ENCODE data around the gene AP2A2. TPM values are rescaled to one million over a fixed set of nuclear protein-coding genes. Genes with fewer than 3 reads are reported as not detected.
A peak's percentile ranks its signal among the peaks of the same experiment; 100 is the strongest.

The AP2A2 gene
- total and polyA plus RNA-seq, 8 donors: 40.0 to 60.2 (median 50.6) TPM

DNA sequence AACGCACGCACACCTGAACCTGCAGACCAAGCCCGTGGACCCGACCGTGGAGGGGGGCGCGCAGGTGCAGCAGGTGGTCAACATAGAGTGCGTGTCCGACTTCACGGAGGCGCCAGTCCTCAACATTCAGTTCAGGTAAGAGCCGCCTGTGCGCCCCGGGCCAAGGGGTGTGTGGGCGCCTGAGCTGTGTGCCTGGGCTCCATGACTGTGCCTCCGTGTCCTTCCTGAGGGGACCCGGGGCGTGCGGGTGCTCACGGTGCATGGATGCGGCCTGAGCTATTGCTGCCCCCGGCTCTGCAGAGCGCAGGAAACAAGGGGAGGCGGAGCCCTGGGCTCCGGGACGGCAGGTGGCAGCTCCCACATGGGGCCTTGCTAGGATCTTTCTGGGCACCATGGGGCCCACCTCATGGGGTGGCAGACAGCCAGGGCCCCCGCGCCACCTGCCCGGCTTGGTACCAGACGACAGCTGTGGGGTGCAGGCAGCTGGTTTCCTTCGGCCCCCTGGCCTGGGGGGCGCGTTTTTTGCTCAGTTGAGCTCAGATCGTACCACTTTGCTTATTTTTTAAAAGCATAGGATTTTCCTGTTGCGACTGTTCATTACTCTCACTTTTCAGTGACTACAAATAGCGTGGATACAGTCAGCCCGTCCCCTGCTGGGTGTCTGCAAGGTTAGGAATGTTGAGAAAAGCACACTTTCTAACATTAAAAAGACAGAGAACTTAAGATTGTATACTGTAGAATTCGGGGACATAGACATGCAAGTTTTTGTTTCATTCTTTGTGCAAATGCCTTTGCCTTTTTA, 82.5 kb downstream of the AP2A2 start:
- H3K27me3 ChIP-seq: no peaks in the 10 kb centered on the region
- WGBS, 2 donors: 81 to 94% methylated on average over 36 to 38 of the region's 38 CpGs

DNA sequence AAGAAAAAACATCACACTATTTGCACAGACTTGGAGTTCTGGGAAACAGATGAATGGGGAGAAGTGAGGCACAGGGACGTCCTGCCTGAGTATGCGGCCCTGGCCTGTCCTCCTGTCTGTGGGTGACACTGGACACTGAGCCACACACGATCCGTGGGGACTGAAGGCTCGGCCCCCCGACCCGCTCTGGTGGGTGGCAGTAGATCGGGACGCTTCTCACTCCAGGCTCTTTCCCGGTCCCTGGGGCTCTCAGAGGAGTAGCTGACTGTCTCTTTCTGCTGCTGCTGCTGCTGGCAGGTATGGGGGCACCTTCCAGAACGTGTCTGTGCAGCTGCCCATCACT, 83.1 kb downstream of the AP2A2 start:
- ATAC-seq (no peak), FAIRE-seq (no peak), DNase-seq (peak in 1 of 6 donors; percentile 51)
- WGBS, 2 donors: 91 to 92% methylated on average over 11 of the region's 11 CpGs
- Histone ChIP-seq H3K9me3 (no peaks in the 10 kb centered on the region), H3K27me3 (no peaks in the 10 kb centered on the region), H3K27ac (no peak overlapping the region), H3K4me3 (no peak overlapping the region), H3K4me1 (peaks cover 23 to 30% (median 24%) of the 10 kb centered on the region in 3 donors), H3K36me3 (peaks cover 3 to 26% (median 4%) of the 10 kb centered on the region in 3 donors)
- intact Hi-C loops (cut with DNase I): no loop called here
- TF ChIP-seq, protein P1, sequence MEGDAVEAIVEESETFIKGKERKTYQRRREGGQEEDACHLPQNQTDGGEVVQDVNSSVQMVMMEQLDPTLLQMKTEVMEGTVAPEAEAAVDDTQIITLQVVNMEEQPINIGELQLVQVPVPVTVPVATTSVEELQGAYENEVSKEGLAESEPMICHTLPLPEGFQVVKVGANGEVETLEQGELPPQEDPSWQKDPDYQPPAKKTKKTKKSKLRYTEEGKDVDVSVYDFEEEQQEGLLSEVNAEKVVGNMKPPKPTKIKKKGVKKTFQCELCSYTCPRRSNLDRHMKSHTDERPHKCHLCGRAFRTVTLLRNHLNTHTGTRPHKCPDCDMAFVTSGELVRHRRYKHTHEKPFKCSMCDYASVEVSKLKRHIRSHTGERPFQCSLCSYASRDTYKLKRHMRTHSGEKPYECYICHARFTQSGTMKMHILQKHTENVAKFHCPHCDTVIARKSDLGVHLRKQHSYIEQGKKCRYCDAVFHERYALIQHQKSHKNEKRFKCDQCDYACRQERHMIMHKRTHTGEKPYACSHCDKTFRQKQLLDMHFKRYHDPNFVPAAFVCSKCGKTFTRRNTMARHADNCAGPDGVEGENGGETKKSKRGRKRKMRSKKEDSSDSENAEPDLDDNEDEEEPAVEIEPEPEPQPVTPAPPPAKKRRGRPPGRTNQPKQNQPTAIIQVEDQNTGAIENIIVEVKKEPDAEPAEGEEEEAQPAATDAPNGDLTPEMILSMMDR (IDR thresholded peaks at IDR 0.05): no peak

More for the DNA sequence above, 82.5 kb downstream of the AP2A2 start:
- ATAC-seq (no peak), DNase-seq (peak in 1 of 6 donors; percentile 68), FAIRE-seq (no peak)
- H3K4me3 ChIP-seq: no peak overlapping the region
- peaks cover 23 to 30% (median 24%) of the 10 kb centered on the region in 3 donors for H3K4me1 ChIP-seq
- intact Hi-C loops (cut with DNase I): no loop called here
- H3K9me3 ChIP-seq: no peaks in the 10 kb centered on the region
- H3K27ac ChIP-seq: no peak overlapping the region
- TF ChIP-seq, protein P1 (IDR thresholded peaks at IDR 0.05): no peak
- peaks cover 3 to 26% (median 4%) of the 10 kb centered on the region in 3 donors for H3K36me3 ChIP-seq

DNA sequence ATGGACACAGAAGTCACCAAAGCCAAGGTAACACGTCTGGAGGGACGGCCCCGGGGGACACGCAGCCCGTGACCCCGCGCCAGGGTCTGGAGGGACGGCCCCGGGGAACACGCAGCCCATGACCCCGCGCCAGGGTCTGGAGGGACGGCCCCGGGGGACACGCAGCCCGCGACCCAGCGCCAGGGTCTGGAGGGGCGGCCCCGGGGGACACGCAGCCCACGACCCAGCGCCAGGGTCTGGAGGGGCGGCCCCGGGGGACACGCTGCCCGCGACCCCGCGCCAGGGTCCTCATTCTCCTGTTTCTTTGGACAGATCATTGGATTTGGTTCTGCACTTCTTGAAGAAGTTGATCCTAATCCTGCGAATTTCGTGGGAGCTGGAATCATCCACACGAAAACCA, 83.7 kb downstream of the AP2A2 start:
- peaks cover 3 to 21% (median 4%) of the 10 kb centered on the region in 3 donors for H3K36me3 ChIP-seq
- TF ChIP-seq, protein P1 (IDR thresholded peaks at IDR 0.05): no peak
- DNase-seq (peak in 1 of 6 donors; percentile 67), ATAC-seq (no peak), FAIRE-seq (no peak)
- WGBS, 2 donors: 93 to 96% methylated on average over 33 of the region's 33 CpGs
- intact Hi-C loops (cut with DNase I): no loop called here
- no peaks in the 10 kb centered on the region for H3K27me3 ChIP-seq
- H3K9me3 ChIP-seq: no peaks in the 10 kb centered on the region
- no peak overlapping the region for H3K27ac ChIP-seq
- peaks cover 23 to 30% (median 24%) of the 10 kb centered on the region in 3 donors for H3K4me1 ChIP-seq
- no peak overlapping the region for H3K4me3 ChIP-seq

DNA sequence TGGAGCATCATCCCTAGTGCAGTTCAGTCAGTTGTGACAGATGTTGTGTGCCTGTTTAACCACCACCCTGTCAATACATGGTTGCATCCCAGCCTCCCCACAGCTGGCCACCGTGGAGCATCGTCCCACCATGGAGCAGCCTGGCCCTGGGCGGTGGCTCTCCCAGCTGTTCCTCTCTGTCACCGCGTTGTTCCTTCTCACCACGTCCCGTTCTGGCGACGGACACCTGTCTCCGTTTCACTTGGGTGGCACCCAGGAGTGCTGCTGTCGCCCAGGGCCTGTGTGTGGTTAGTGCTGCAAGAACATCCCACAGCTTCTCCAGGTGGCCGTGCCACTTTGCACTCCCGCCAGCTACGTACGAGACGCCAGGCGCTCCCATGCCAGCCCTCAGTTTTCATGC, 84.3 kb downstream of the AP2A2 start:
- intact Hi-C loops (cut with DNase I): no loop called here
- Histone ChIP-seq H3K4me1 (peaks cover 23 to 30% (median 24%) of the 10 kb centered on the region in 3 donors), H3K4me3 (no peak overlapping the region), H3K36me3 (peaks cover 3 to 20% (median 4%) of the 10 kb centered on the region in 3 donors), H3K27ac (no peak overlapping the region), H3K9me3 (no peaks in the 10 kb centered on the region), H3K27me3 (no peaks in the 10 kb centered on the region)
- DNase-seq (peak in 1 of 6 donors; percentile 45), ATAC-seq (no peak), FAIRE-seq (no peak)
- TF ChIP-seq, protein P1 (IDR thresholded peaks at IDR 0.05): no peak
- 85 to 91% methylated on average over 17 of the region's 17 CpGs for WGBS, 2 donors

Data from pancreas (tissue), 10 donors.